ENCODE data around the gene CEP20.

DNA sequence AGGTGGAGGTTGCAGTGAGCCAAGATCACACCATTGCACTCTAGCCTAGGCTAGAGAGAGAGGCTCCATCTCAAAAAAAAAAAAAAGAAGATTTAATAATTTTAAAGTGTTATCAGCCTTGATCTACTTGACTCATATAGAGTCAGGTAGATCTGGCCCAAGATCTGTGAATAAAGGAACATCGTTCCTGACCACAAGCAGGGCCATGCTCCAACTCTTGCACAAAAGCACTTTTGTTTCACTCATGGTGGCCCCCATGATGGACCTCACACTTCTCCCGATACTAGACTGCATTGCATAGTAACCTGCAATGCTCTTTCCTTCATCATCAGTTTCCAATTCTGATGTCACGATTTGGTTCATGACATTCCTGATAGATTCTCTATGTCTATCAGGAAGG is 26.4 kb downstream of the CEP20 start:
- TF ChIP-seq POLR2A (IDR thresholded peaks at IDR 0.05) (no peak), CTCF (IDR thresholded peaks at IDR 0.05) (no peak)
